ENCODE results near the gene ADGRL1. TPM values are rescaled to one million over a fixed set of nuclear protein-coding genes. Genes with fewer than 3 reads are reported as not detected.

Gene ADGRL1
- total and polyA plus RNA-seq, 9 of the 15 experiments (the other 6 are each of a cell fraction or from before 2014, with no cell fraction given): 0.14 to 37.0 (median 8.6) TPM

DNA sequence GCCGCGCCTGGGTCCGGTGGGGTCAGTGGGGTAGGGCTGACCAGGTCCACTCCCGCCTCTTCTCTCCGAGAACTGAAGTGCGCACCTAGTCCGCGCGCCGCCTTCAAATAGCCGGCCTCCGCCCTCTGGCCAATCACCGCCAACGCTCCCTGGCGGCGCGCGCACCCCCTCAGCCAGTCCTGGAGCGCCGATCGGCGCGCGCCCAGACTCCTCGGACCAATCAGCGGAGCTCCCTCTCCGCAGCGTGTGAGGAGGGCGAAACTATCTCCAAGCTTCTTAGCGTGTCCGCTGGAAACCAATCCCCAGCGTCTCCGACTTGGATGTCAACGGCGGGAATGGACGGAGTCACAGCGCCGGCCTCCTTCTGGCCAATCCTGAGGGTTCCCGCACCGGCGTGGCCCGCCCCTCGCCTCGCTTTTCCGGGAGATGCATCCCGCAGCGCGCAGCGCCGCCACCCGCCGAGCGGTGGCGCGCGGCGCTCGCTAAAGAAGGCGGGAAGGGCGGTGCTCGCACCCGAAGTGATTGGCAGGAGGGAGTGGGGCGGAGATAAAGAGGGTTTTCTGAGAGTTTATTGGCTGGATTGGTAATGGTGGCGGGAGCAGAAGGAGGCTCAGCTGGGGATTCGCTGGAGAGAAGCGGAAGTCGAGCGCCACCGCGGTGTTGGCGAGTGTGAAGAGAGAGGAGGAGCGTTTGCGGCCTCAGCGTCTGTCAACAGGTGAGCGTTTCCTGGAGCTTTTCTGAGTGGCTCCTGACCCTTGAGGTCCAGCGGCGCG, 69.3 kb downstream of the ADGRL1 start, which contains the start of gene ASF1B (continued):
- TF ChIP-seq EZH2 (IDR thresholded peaks at IDR 0.05; ENCODE audit: borderline replicate concordance, low read depth, low read length) (no peak), BDP1 (IDR thresholded peaks at IDR 0.05; ENCODE audit: insufficient read depth, insufficient read length) (no peak), TBP (optimal IDR thresholded peaks at IDR 0.05; ENCODE audit: low read depth, low read length) (peak; percentile 97), CC2D1A (IDR thresholded peaks at IDR 0.05) (peak; percentile 34; the same call in 1 of the 2 replicates), RBM14 (IDR thresholded peaks at IDR 0.05; ENCODE audit: borderline replicate concordance, insufficient read depth, low read depth, low read length) (0 out of 2 replicates have a peak, but pooled peaks have one; percentile 0), CBX3 (IDR thresholded peaks at IDR 0.05; ENCODE audit: borderline replicate concordance in 1 of 2, low read length in 2 of 2) (no peak), SNRNP70 (optimal IDR thresholded peaks at IDR 0.05; ENCODE audit: low read depth, low read length) (no peak), POLR2B (IDR thresholded peaks at IDR 0.05; ENCODE audit: low read depth, partially characterized antibody) (peak; percentile 92), RAD51 (IDR thresholded peaks at IDR 0.05; ENCODE audit: borderline replicate concordance, low read depth) (no peak), SP1 (CRISPR knock-in tag; IDR thresholded peaks at IDR 0.05) (peak; percentile 97), COPS2 (conservative IDR thresholded peaks at IDR 0.05) (no peak), VEZF1 (CRISPR knock-in tag; IDR thresholded peaks at IDR 0.05) (peak; percentile 66; the same call in 1 of the 2 replicates), SMARCC2 (IDR thresholded peaks at IDR 0.05; ENCODE audit: low read depth) (no peak), ELF1 (tag; IDR thresholded peaks at IDR 0.05) (peak; percentile 85), XRCC5 (IDR thresholded peaks at IDR 0.05; ENCODE audit: low read depth, low read length) (peak; percentile 38), ETV1 (tag; conservative IDR thresholded peaks at IDR 0.05; ENCODE audit: low read depth) (0 out of 2 replicates have a peak, but pooled peaks have one; percentile 58), ZNF511 (CRISPR knock-in tag; IDR thresholded peaks at IDR 0.05) (peak; percentile 7; the same call in 1 of the 2 replicates), LEF1 (IDR thresholded peaks at IDR 0.05) (no peak), RBM25 (IDR thresholded peaks at IDR 0.05; ENCODE audit: low read depth, low read length, severe bottlenecking) (peak; percentile 96), BACH1 (tag; IDR thresholded peaks at IDR 0.05) (no peak), SPI1 (IDR thresholded peaks at IDR 0.05; ENCODE audit: borderline replicate concordance, low read depth, low read length) (peak; percentile 79), GTF2E2 (tag; IDR thresholded peaks at IDR 0.05) (peak; percentile 92; the same call in 1 of the 2 replicates)
- TF ChIP-seq, protein P1, sequence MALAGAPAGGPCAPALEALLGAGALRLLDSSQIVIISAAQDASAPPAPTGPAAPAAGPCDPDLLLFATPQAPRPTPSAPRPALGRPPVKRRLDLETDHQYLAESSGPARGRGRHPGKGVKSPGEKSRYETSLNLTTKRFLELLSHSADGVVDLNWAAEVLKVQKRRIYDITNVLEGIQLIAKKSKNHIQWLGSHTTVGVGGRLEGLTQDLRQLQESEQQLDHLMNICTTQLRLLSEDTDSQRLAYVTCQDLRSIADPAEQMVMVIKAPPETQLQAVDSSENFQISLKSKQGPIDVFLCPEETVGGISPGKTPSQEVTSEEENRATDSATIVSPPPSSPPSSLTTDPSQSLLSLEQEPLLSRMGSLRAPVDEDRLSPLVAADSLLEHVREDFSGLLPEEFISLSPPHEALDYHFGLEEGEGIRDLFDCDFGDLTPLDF (CRISPR knock-in tag; IDR thresholded peaks at IDR 0.05): peak; percentile 97
- TF ChIP-seq, protein P2, sequence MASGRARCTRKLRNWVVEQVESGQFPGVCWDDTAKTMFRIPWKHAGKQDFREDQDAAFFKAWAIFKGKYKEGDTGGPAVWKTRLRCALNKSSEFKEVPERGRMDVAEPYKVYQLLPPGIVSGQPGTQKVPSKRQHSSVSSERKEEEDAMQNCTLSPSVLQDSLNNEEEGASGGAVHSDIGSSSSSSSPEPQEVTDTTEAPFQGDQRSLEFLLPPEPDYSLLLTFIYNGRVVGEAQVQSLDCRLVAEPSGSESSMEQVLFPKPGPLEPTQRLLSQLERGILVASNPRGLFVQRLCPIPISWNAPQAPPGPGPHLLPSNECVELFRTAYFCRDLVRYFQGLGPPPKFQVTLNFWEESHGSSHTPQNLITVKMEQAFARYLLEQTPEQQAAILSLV (tag; IDR thresholded peaks at IDR 0.05): no peak
- TF ChIP-seq, protein P3, sequence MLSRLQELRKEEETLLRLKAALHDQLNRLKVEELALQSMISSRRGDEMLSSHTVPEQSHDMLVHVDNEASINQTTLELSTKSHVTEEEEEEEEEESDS (CRISPR knock-in tag; IDR thresholded peaks at IDR 0.05): no peak
